SK-N-SH (cell line): Measurements from ENCODE around the gene LACTB. TPM values are rescaled to one million over a fixed set of nuclear protein-coding genes. Genes with fewer than 3 reads are reported as not detected.

ENCODE experiments used
- CTCF ChIA-PET: fragments of 300-600, 350-600 bp; formaldehyde crosslinking; extraction: SDS; loops from one replicate; lab custom pipeline; 2021; lab: Yijun Ruan, JAX
- POLR2A ChIA-PET: fragments of 350-600 bp; sonication (Branson Sonifier 250); formaldehyde crosslinking; extraction: SDS; loops from one replicate; lab custom pipeline; 2020; ENCODE audit warnings: antibody characterized with exemption, inconsistent platforms; lab: Yijun Ruan, JAX
- DNase-seq: peaks from one replicate; pipeline ENCODE4 v3.0.0; 2012
- H2AFZ ChIP-seq: fragments of 200-600 bp; sonication (generic); 2 replicates; pipeline ENCODE4 v1.8.1; 2016; ENCODE audit warnings: antibody characterized with exemption, mild to moderate bottlenecking, low read depth
- H3F3A ChIP-seq: fragments of 200-600 bp; sonication (generic); replicated peaks from 2 replicates; pipeline ENCODE3; 2016; ENCODE audit warnings: antibody characterized with exemption, mild to moderate bottlenecking; ENCODE audit not compliant: insufficient read depth
- H3K27ac ChIP-seq, 2 experiments: fragments of 200-500 bp in 1 of 2; fragments of 200-600 bp in 1 of 2; sonication (Bioruptor generic) in 1 of 2; sonication (generic), shearing (Covaris generic) in 1 of 2; 2 replicates each; pipeline versions ENCODE4 v1.5.1 to v1.6.1; 2014 to 2016; ENCODE audit warnings: low read depth in 2 of 2, inconsistent platforms in 1 of 2, low read length in 1 of 2, mild to moderate bottlenecking in 1 of 2, mixed read lengths in 1 of 2
- H3K27me3 ChIP-seq: fragments of 200-600 bp; sonication (generic), shearing (Covaris generic); 2 replicates; pipeline ENCODE4 v1.6.1; 2016; ENCODE audit warnings: mixed run types; ENCODE audit not compliant: insufficient read depth
- H3K36me3 ChIP-seq, 2 experiments: fragments of 200-500 bp in 1 of 2; fragments of 200-600 bp in 1 of 2; sonication (Bioruptor generic) in 1 of 2; sonication (generic) in 1 of 2; replicated peaks in 1 of 2; 2 replicates each; pipeline versions ENCODE3 to v1.5.1; 2014 to 2016; ENCODE audit warnings: low read length in 1 of 2, mild to moderate bottlenecking in 1 of 2; ENCODE audit not compliant: insufficient read depth in 2 of 2, control insufficient read depth in 1 of 2
- H3K4me1 ChIP-seq, 2 experiments: fragments of 200-500 bp in 1 of 2; fragments of 200-600 bp in 1 of 2; sonication (Bioruptor generic) in 1 of 2; sonication (generic), shearing (Covaris generic) in 1 of 2; 2 replicates each; pipeline versions ENCODE4 v1.5.1 to v1.6.1; 2014 to 2016; ENCODE audit warnings: low read depth in 1 of 2, low read length in 1 of 2, mixed run types in 1 of 2; ENCODE audit not compliant: insufficient read depth in 2 of 2, control insufficient read depth in 1 of 2
- H3K4me2 ChIP-seq: fragments of 200-600 bp; sonication (generic), shearing (Covaris generic); 2 replicates; pipeline ENCODE4 v1.6.1; 2017; ENCODE audit warnings: mixed run types
- H3K4me3 ChIP-seq, 2 experiments: fragments of 200-500 bp in 1 of 2; fragments of 200-600 bp in 1 of 2; sonication (Bioruptor generic) in 1 of 2; sonication (generic), shearing (Covaris generic) in 1 of 2; 2 replicates each; pipeline versions ENCODE4 v1.5.1 to v1.8.1; 2014 to 2016; ENCODE audit warnings: low read depth in 2 of 2, inconsistent platforms in 1 of 2, low read length in 1 of 2, mild to moderate bottlenecking in 1 of 2, mixed read lengths in 1 of 2, moderate library complexity in 1 of 2
- H3K79me2 ChIP-seq: fragments of 200-600 bp; sonication (generic); 2 replicates; pipeline ENCODE4 v1.8.1; 2017; ENCODE audit warnings: mild to moderate bottlenecking; ENCODE audit not compliant: insufficient read depth
- H3K9ac ChIP-seq: fragments of 200-600 bp; sonication (generic); 2 replicates; pipeline ENCODE4 v1.6.1; 2017; ENCODE audit warnings: mixed run types
- H3K9me2 ChIP-seq: fragments of 200-600 bp; sonication (generic); 2 replicates; pipeline ENCODE4 v1.6.1; 2017; ENCODE audit warnings: mixed run types
- H3K9me3 ChIP-seq: fragments of 200-600 bp; sonication (generic); 2 replicates; pipeline ENCODE4 v1.6.1; 2017; ENCODE audit warnings: mixed run types, mild to moderate bottlenecking, moderate library complexity
- H4K20me1 ChIP-seq: fragments of 200-600 bp; sonication (generic); 2 replicates; pipeline ENCODE4 v1.6.1; 2017; ENCODE audit warnings: mild to moderate bottlenecking, mixed run types; ENCODE audit not compliant: insufficient read depth
- CHD2 ChIP-seq: fragments of 150-350 bp; IDR thresholded peaks from 2 replicates; pipeline ENCODE4 v1.6.1; 2018; ENCODE audit warnings: low read length; ENCODE audit not compliant: partially characterized antibody
- CTCF ChIP-seq: fragments of 200-600 bp; sonication (generic); IDR thresholded peaks from 2 replicates; pipeline ENCODE4 v1.6.1; 2017; ENCODE audit warnings: antibody characterized with exemption, mild to moderate bottlenecking, moderate library complexity
- EP300 ChIP-seq, 2 experiments: IDR thresholded peaks; 2 replicates each; pipeline versions ENCODE4 v1.4.0 to v1.6.1; 2012; ENCODE audit warnings: borderline replicate concordance in 1 of 2, low read depth in 1 of 2, low read length in 1 of 2
- EZH2phosphoT487 ChIP-seq: fragments of 200-600 bp; sonication (generic); IDR thresholded peaks from 2 replicates; pipeline ENCODE4 v1.6.1; 2017; ENCODE audit warnings: low read depth, mixed run types, mild to moderate bottlenecking, antibody characterized with exemption, moderate library complexity, borderline replicate concordance
- FOSL2 ChIP-seq: IDR thresholded peaks from 2 replicates; pipeline ENCODE4 v1.4.0; 2012; ENCODE audit warnings: low read depth, mild to moderate bottlenecking, moderate library complexity, borderline replicate concordance
- FOXJ3 ChIP-seq: sonication (generic); formaldehyde crosslinking; IDR thresholded peaks from 2 replicates; pipeline ENCODE4 v1.5.1; 2020; ENCODE audit warnings: mild to moderate bottlenecking, missing genetic modification reagents
- GATA2 ChIP-seq: sonication (generic); formaldehyde crosslinking; IDR thresholded peaks from 2 replicates; pipeline ENCODE4 v1.5.0; 2020; ENCODE audit warnings: mild to moderate bottlenecking, missing genetic modification reagents
- IRF3 ChIP-seq: fragments of 150-350 bp; IDR thresholded peaks from 2 replicates; pipeline ENCODE4 v1.6.1; 2016; ENCODE audit warnings: mild to moderate bottlenecking, low read depth, low read length
- MXI1 ChIP-seq: IDR thresholded peaks from 2 replicates; pipeline ENCODE4 v1.6.1; 2012; ENCODE audit warnings: mild to moderate bottlenecking, low read depth, low read length, improper control_type of control experiment
- NFIC ChIP-seq: IDR thresholded peaks from 2 replicates; pipeline ENCODE4 v1.4.0; 2012; ENCODE audit warnings: borderline replicate concordance
- PBX3 ChIP-seq: IDR thresholded peaks from 2 replicates; pipeline ENCODE4; 2012
- POLR2AphosphoS5 ChIP-seq: IDR thresholded peaks from 2 replicates; pipeline ENCODE4 v1.6.1; 2012; ENCODE audit warnings: low read depth, low read length
- RAD21 ChIP-seq: IDR thresholded peaks from 2 replicates; pipeline ENCODE4 v1.6.1; 2012; ENCODE audit warnings: mild to moderate bottlenecking, low read length
- RFX5 ChIP-seq: IDR thresholded peaks from 2 replicates; pipeline ENCODE4 v1.6.1; 2012; ENCODE audit warnings: mild to moderate bottlenecking, improper control_type of control experiment, low read length
- TAF1 ChIP-seq: IDR thresholded peaks from 2 replicates; pipeline ENCODE4 v1.6.1; 2012; ENCODE audit warnings: low read depth, mild to moderate bottlenecking, low read length, moderate library complexity, borderline replicate concordance
- TCF12 ChIP-seq: IDR thresholded peaks from 2 replicates; pipeline ENCODE4 v1.4.0; 2012
- TEAD4 ChIP-seq: IDR thresholded peaks from 2 replicates; pipeline ENCODE4 v1.4.0; 2012; ENCODE audit warnings: mild to moderate bottlenecking, borderline replicate concordance; ENCODE audit not compliant: insufficient read depth
- USF2 ChIP-seq: fragments of 150-350 bp; IDR thresholded peaks from 2 replicates; pipeline ENCODE4 v1.6.1; 2017; ENCODE audit warnings: antibody characterized with exemption, low read length, low read depth, borderline replicate concordance
- WGBS: methylation state at CpG from one replicate; pipeline ENCODE4 v1.1.6; 2017; ENCODE audit warnings: low lambda C conversion rate; 5-methylcytosine and 5-hydroxymethylcytosine counted together
- polyA plus RNA-seq, 3 experiments: library from polyadenylated mRNA; depleted of rRNA; stranded (reverse); fragments of >200 nt; gene quantifications; 2 replicates each; pipeline ENCODE4 v1.2.3, GENCODE V29; 2012

LACTB gene
- polyA plus RNA-seq, 1 of the 3 experiments (the other 2 are of a cell fraction) = 23.3 TPM

- Histone ChIP-seq H3K9me2 (no peaks in the 10 kb centered on the region), H3K4me1 (peaks cover 7 to 18% of the 10 kb centered on the region in 2 experiments; a peak in 3 of 4 replicates), H2AFZ (no peak overlapping the region), H3K9me3 (no peaks in the 10 kb centered on the region), H3F3A (peaks cover 9% of the 10 kb centered on the region), H3K36me3 (no peaks in the 10 kb centered on the region), H4K20me1 (no peaks in the 10 kb centered on the region), H3K79me2 (no peaks in the 10 kb centered on the region), H3K27me3 (no peaks in the 10 kb centered on the region), H3K4me2 (no peak overlapping the region), H3K27ac (peak overlapping the region in 1 of 2 experiments; percentile 24; a peak in 3 of 4 replicates), H3K4me3 (no peak overlapping the region), H3K9ac (no peak overlapping the region)
- TF ChIP-seq USF2 (no peak), EZH2phosphoT487 (no peak), EP300 (IDR thresholded peaks at IDR 0.05; ENCODE audit: borderline replicate concordance in 1 of 2, low read depth in 1 of 2, low read length in 1 of 2) (no peak), POLR2AphosphoS5 (no peak), GATA2 (CRISPR knock-in tag) (no peak), FOXJ3 (CRISPR knock-in tag) (no peak), CHD2 (no peak), TCF12 (no peak), RAD21 (no peak), NFIC (no peak), IRF3 (no peak), CTCF (no peak)
- POLR2A ChIA-PET = interaction anchor here (0.6 kb wide), 2 partner anchors 26 to 1616 kb away, joined by 3 read pairs; no protein-coding TSS in a partner anchor
- DNase-seq = no peak
- CTCF ChIA-PET = interaction anchor here (1.1 to 4.1 kb wide), 5 partner anchors 9 to 33 kb away, joined by 3 to 22 read pairs (median 3); no protein-coding TSS in a partner anchor
- WGBS = 93% methylated on average over 10 of the region's 10 CpGs
Measured at GRCh38 chr15:63080634-63081250, 40.9 kb upstream of the LACTB start.

- no peaks in the 10 kb centered on the region for H3K36me3 ChIP-seq
- peaks cover 11% of the 10 kb centered on the region for H3F3A ChIP-seq
- no peak overlapping the region for H3K27ac ChIP-seq
- H4K20me1 ChIP-seq = no peaks in the 10 kb centered on the region
- H3K9ac ChIP-seq = no peak overlapping the region
- 77% methylated on average over 4 of the region's 4 CpGs for WGBS
- H3K9me2 ChIP-seq = no peaks in the 10 kb centered on the region
- peaks cover 4 to 19% of the 10 kb centered on the region in 2 experiments; a peak in 3 of 4 replicates for H3K4me1 ChIP-seq
- no peak overlapping the region for H3K4me3 ChIP-seq
- CTCF ChIA-PET = interaction anchor here (3.2 to 4.1 kb wide), 2 partner anchors 11 to 34 kb away, joined by 13 to 22 read pairs; no protein-coding TSS in a partner anchor
- POLR2A ChIA-PET = no interaction called here
- no peak overlapping the region for H2AFZ ChIP-seq
- no peaks in the 10 kb centered on the region for H3K27me3 ChIP-seq
- DNase-seq = no peak
- no peaks in the 10 kb centered on the region for H3K79me2 ChIP-seq
- H3K4me2 ChIP-seq = no peak overlapping the region
- no peaks in the 10 kb centered on the region for H3K9me3 ChIP-seq
- TF ChIP-seq POLR2AphosphoS5 (no peak), PBX3 (no peak), FOSL2 (no peak), TEAD4 (no peak), CTCF (no peak), RFX5 (no peak), TAF1 (no peak), MXI1 (no peak)
Measured at GRCh38 chr15:63082366-63082765, 39.3 kb upstream of the LACTB start.
